Suprapubic skin (tissue), 4 donors: Measurements from ENCODE around the gene ADGRB3. TPM values are rescaled to one million over a fixed set of nuclear protein-coding genes. Genes with fewer than 3 reads are reported as not detected.
A peak's percentile ranks its signal among the peaks of the same experiment; 100 is the strongest.

Experiments
- DNase-seq, 2 donors: peaks; one replicate each; pipeline ENCODE4 v3.0.0-alpha.2; 2019; ENCODE audit warnings: low spot score in 2 of 2
- H3K27ac ChIP-seq: fragments of 200-600 bp; sonication (generic); one replicate; pipeline ENCODE4 v1.5.1; 2019
- H3K27me3 ChIP-seq: fragments of 200-600 bp; sonication (generic); one replicate; pipeline ENCODE4 v1.5.1; 2019
- H3K36me3 ChIP-seq: fragments of 200-600 bp; sonication (generic); one replicate; pipeline ENCODE4 v1.5.1; 2019
- H3K4me1 ChIP-seq: fragments of 200-600 bp; sonication (generic); one replicate; pipeline ENCODE4 v1.5.1; 2019
- H3K4me3 ChIP-seq: fragments of 200-600 bp; sonication (generic); one replicate; pipeline ENCODE4 v1.5.1; 2019; ENCODE audit warnings: mild to moderate bottlenecking
- H3K9me3 ChIP-seq: fragments of 200-600 bp; sonication (generic); one replicate; pipeline ENCODE4 v1.5.1; 2019
- EP300 ChIP-seq: sonication (generic); formaldehyde crosslinking; IDR thresholded peaks from one replicate; pipeline ENCODE4 v1.6.1; 2017; ENCODE audit warnings: antibody characterized with exemption
- POLR2A ChIP-seq, 2 donors: fragments of 450-650 bp; IDR thresholded peaks; one replicate each; pipeline ENCODE4 v1.6.1; 2017; ENCODE audit warnings: antibody characterized with exemption in 2 of 2, mild to moderate bottlenecking in 2 of 2, moderate library complexity in 2 of 2
- POLR2AphosphoS5 ChIP-seq, 3 donors: sonication (generic); formaldehyde crosslinking; IDR thresholded peaks; one replicate each; pipeline ENCODE4 v1.6.1; 2017; ENCODE audit warnings: antibody characterized with exemption in 3 of 3
- WGBS: methylation state at CpG from one replicate; pipeline ENCODE4 v1.1.5; 2018; 5-methylcytosine and 5-hydroxymethylcytosine counted together
- total RNA-seq, 4 donors: library from RNA; depleted of rRNA; stranded (reverse); fragments of >200 nt; gene quantifications; one replicate each; pipeline ENCODE4 v1.1.0, GENCODE V29; 2016
- TF ChIP-seq, protein P1 (sequence below), 2 donors: fragments of 200-600 bp in 1 of 2; fragments of 450-650 bp in 1 of 2; sonication (generic) in 1 of 2; IDR thresholded peaks; one replicate each; pipeline ENCODE4 v1.5.1; 2016 to 2019; ENCODE audit warnings: antibody characterized with exemption in 2 of 2, mild to moderate bottlenecking in 1 of 2, moderate library complexity in 1 of 2

Gene ADGRB3
- total RNA-seq, 4 donors from 2014 or later = 0.42 to 2.2 (median 1.3) TPM

DNA sequence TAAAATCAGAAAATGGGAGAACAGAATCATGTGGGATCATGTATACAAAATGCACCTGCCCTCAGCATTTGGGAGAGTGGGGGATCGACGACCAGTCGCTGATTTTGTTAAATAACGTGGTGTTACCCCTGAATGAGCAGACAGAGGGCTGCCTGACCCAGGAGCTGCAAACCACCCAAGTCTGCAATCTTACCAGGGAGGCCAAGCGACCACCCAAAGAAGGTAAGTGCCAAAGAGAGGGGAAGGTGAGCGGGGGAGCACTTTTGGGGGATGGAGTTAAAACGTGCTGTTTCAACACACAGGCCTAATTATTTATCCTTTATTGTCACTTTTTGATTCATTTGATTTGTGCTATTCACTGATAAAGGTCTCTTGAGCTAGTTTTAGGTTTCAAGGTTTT is 4.1 kb downstream of the ADGRB3 start:
- H3K4me1 ChIP-seq = peaks cover 27% of the 10 kb centered on the region
- H3K27me3 ChIP-seq = peaks cover 10% of the 10 kb centered on the region
- no peak overlapping the region for H3K27ac ChIP-seq
- DNase-seq = no peak
- TF ChIP-seq EP300 (no peak), POLR2A (IDR thresholded peaks at IDR 0.05) (no peak), POLR2AphosphoS5 (IDR thresholded peaks at IDR 0.05) (no peak)
- TF ChIP-seq, protein P1, sequence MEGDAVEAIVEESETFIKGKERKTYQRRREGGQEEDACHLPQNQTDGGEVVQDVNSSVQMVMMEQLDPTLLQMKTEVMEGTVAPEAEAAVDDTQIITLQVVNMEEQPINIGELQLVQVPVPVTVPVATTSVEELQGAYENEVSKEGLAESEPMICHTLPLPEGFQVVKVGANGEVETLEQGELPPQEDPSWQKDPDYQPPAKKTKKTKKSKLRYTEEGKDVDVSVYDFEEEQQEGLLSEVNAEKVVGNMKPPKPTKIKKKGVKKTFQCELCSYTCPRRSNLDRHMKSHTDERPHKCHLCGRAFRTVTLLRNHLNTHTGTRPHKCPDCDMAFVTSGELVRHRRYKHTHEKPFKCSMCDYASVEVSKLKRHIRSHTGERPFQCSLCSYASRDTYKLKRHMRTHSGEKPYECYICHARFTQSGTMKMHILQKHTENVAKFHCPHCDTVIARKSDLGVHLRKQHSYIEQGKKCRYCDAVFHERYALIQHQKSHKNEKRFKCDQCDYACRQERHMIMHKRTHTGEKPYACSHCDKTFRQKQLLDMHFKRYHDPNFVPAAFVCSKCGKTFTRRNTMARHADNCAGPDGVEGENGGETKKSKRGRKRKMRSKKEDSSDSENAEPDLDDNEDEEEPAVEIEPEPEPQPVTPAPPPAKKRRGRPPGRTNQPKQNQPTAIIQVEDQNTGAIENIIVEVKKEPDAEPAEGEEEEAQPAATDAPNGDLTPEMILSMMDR (IDR thresholded peaks at IDR 0.05) = no peak
- H3K9me3 ChIP-seq = no peaks in the 10 kb centered on the region
- no peaks in the 10 kb centered on the region for H3K36me3 ChIP-seq
- no peak overlapping the region for H3K4me3 ChIP-seq
- WGBS = 72% methylated on average over 7 of the region's 7 CpGs

- peaks cover 10% of the 10 kb centered on the region for H3K27me3 ChIP-seq
- no peaks in the 10 kb centered on the region for H3K9me3 ChIP-seq
- DNase-seq = no peak
- WGBS = 28% methylated on average over 13 of the region's 13 CpGs
- no peak overlapping the region for H3K27ac ChIP-seq
- peaks cover 25% of the 10 kb centered on the region for H3K4me1 ChIP-seq
- H3K36me3 ChIP-seq = no peaks in the 10 kb centered on the region
- peak overlapping the region; percentile 28 for H3K4me3 ChIP-seq
- no peak for TF ChIP-seq POLR2AphosphoS5 (IDR thresholded peaks at IDR 0.05)
- no peak for TF ChIP-seq POLR2A (IDR thresholded peaks at IDR 0.05)
- TF ChIP-seq, protein P1 (IDR thresholded peaks at IDR 0.05) = no peak
- no peak for TF ChIP-seq EP300
Measured at GRCh38 chr6:68639826-68640490, 4.9 kb downstream of the ADGRB3 start.

DNA sequence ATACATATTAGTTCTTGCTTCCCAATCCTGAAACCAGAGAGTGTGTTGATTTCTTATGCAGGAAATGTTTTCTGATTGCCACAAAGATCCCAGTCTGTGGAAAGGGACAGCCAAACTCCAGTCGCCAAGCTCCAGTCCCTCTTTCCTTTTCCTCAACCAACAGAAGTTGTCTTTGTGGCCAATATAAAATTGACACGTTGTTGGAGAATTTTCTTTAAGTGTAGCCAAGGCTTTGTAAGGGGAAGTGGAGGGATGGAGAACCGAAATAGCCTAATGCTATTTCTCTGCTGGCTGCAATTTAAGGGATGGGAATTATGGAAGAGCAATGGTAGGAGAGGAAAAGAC is 5.4 kb downstream of the ADGRB3 start:
- H3K9me3 ChIP-seq = no peaks in the 10 kb centered on the region
- no peaks in the 10 kb centered on the region for H3K36me3 ChIP-seq
- DNase-seq = no peak
- H3K4me1 ChIP-seq = peaks cover 23% of the 10 kb centered on the region
- no peak overlapping the region for H3K27ac ChIP-seq
- no peak for TF ChIP-seq EP300
- TF ChIP-seq POLR2AphosphoS5 (IDR thresholded peaks at IDR 0.05) = no peak
- TF ChIP-seq, protein P1 (IDR thresholded peaks at IDR 0.05) = no peak
- TF ChIP-seq POLR2A (IDR thresholded peaks at IDR 0.05) = no peak
- 26% methylated on average over 3 of the region's 3 CpGs for WGBS
- peaks cover 10% of the 10 kb centered on the region for H3K27me3 ChIP-seq
- H3K4me3 ChIP-seq = peak overlapping the region; percentile 28

- peaks cover 10% of the 10 kb centered on the region for H3K27me3 ChIP-seq
- no peaks in the 10 kb centered on the region for H3K36me3 ChIP-seq
- TF ChIP-seq POLR2A (IDR thresholded peaks at IDR 0.05) (no peak), EP300 (no peak), POLR2AphosphoS5 (IDR thresholded peaks at IDR 0.05) (no peak)
- TF ChIP-seq, protein P1 (IDR thresholded peaks at IDR 0.05) = no peak
- H3K27ac ChIP-seq = no peak overlapping the region
- 59% methylated on average over 2 of the region's 2 CpGs for whole genome bisulfite sequencing
- no peaks in the 10 kb centered on the region for H3K9me3 ChIP-seq
- H3K4me1 ChIP-seq = peaks cover 16% of the 10 kb centered on the region
- H3K4me3 ChIP-seq = no peak overlapping the region
- DNase-seq = no peak
Measured at GRCh38 chr6:68641172-68641571, 6.1 kb downstream of the ADGRB3 start.

GRCh38 chr6:68642081-68642480 is 7.0 kb downstream of the ADGRB3 start:
- no peak for DNase-seq
- Histone ChIP-seq H3K36me3 (no peaks in the 10 kb centered on the region), H3K27me3 (peaks cover 3% of the 10 kb centered on the region), H3K27ac (no peak overlapping the region), H3K4me1 (peaks cover 7% of the 10 kb centered on the region), H3K4me3 (no peak overlapping the region), H3K9me3 (no peaks in the 10 kb centered on the region)
- TF ChIP-seq EP300 (no peak), POLR2AphosphoS5 (IDR thresholded peaks at IDR 0.05) (no peak), POLR2A (IDR thresholded peaks at IDR 0.05) (no peak)
- TF ChIP-seq, protein P1 (IDR thresholded peaks at IDR 0.05) = no peak
